Hippocampal formation (tissue), 2 donors: ENCODE data around the gene SRCIN1.
A peak's percentile ranks its signal among the peaks of the same experiment; 100 is the strongest.
"Not testable (repeated sequence)": the region's sequence is repeated elsewhere in the genome, so short reads cannot be mapped to it uniquely, and the experiment has no call there.

ENCODE experiments used
- DNase-seq, 2 donors: peaks; one replicate each; lab custom pipeline; 2025; lab: John Stamatoyannopoulos, UW

SRCIN1 gene

GRCh38 chr17:38484242-38485145 lies 121.3 kb downstream of the SRCIN1 start:
- DNase-seq: peak; percentile 85 to 86

GRCh38 chr17:38482700-38483043 lies 123.1 kb downstream of the SRCIN1 start:
- not testable (repeated sequence) for DNase-seq

GRCh38 chr17:38482039-38482699 lies 123.6 kb downstream of the SRCIN1 start:
- DNase-seq: peak; percentile 45 to 70
